HL-60 (cell line): ENCODE data around the gene IRF2.
A peak's percentile ranks its signal among the peaks of the same experiment; 100 is the strongest.
"Not testable (repeated sequence)": the region's sequence is repeated elsewhere in the genome, so short reads cannot be mapped to it uniquely, and the experiment has no call there.

Source experiments
- DNase-seq, 2 experiments: peaks; one replicate each; pipeline ENCODE4 v3.0.0-alpha.2; 2010 to 2020; ENCODE audit warnings: low read depth in 1 of 2, low spot score in 1 of 2
- H3K27ac ChIP-seq: fragments of 250-450 bp; sonication (Bioruptor Pico); replicated peaks from 2 replicates; pipeline ENCODE4 v1.5.1; 2020; ENCODE audit warnings: mild to moderate bottlenecking, moderate library complexity
- H3K27me3 ChIP-seq: fragments of 250-450 bp; sonication (Bioruptor Pico); 2 replicates; pipeline ENCODE4 v1.5.1; 2021; ENCODE audit warnings: mild to moderate bottlenecking, moderate library complexity; ENCODE audit not compliant: insufficient read depth, poor library complexity, severe bottlenecking
- H3K4me3 ChIP-seq: replicated peaks from 2 replicates; pipeline ENCODE4 v1.5.1; 2011; ENCODE audit warnings: mild to moderate bottlenecking, control low read depth, low read length; ENCODE audit not compliant: insufficient read depth
- GABPA ChIP-seq: IDR thresholded peaks from 2 replicates; pipeline ENCODE4 v1.6.1; 2012; ENCODE audit warnings: low read depth
- POLR2AphosphoS5 ChIP-seq: IDR thresholded peaks from 2 replicates; pipeline ENCODE4 v1.6.1; 2012; ENCODE audit warnings: low read depth
- SPI1 ChIP-seq: IDR thresholded peaks from 2 replicates; pipeline ENCODE4 v1.6.1; 2012; ENCODE audit warnings: low read depth, mild to moderate bottlenecking, borderline replicate concordance
- TF ChIP-seq, protein P1 (sequence below): IDR thresholded peaks from 2 replicates; pipeline ENCODE4 v1.6.1; 2012; ENCODE audit warnings: low read depth; ENCODE audit not compliant: insufficient replicate concordance
- TF ChIP-seq, protein P2 (sequence below): IDR thresholded peaks from one replicate; pipeline ENCODE4 v1.5.1; 2011; ENCODE audit warnings: low read length, control low read depth, inconsistent platforms; ENCODE audit not compliant: insufficient read depth

Gene IRF2

DNA sequence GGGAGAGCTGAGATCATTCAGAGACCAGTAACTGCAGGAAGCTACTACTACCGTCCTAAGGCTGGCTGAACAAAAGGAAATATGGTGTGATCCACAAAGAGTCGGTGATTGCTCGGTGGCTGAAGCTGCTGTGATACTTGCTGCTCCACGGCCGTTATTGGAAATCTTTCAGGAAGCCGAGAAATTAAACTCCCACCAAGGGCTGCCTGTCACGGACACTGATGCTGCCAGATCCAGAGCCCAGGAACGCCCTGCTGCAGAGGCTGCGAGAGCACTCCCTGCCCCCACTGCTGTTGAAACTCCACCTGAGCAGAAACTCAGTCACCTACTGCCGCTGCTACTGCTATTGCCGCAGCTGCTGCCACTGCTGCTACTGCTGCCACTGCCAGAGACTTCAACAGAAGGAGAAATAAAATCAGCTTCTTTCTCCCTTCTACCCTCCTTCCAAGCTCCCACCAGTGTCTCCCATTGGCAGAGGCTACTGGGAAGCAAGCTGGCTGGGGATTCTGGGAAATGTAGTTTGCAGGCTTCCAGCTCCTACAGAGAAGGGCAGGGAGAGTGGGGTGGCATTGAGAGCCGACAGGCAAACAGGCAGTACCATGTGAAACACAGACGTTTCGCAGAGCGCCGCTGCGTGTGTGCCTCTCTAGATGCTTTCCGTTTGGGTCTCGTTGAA, 130.7 kb downstream of the IRF2 start:
- Histone ChIP-seq H3K4me3 (peak overlapping the region; percentile 35), H3K27ac (peak overlapping the region; percentile 57), H3K27me3 (no peaks in the 10 kb centered on the region)
- peak in 1 of 2 experiments; percentile 82 for DNase-seq
- TF ChIP-seq, protein P1, sequence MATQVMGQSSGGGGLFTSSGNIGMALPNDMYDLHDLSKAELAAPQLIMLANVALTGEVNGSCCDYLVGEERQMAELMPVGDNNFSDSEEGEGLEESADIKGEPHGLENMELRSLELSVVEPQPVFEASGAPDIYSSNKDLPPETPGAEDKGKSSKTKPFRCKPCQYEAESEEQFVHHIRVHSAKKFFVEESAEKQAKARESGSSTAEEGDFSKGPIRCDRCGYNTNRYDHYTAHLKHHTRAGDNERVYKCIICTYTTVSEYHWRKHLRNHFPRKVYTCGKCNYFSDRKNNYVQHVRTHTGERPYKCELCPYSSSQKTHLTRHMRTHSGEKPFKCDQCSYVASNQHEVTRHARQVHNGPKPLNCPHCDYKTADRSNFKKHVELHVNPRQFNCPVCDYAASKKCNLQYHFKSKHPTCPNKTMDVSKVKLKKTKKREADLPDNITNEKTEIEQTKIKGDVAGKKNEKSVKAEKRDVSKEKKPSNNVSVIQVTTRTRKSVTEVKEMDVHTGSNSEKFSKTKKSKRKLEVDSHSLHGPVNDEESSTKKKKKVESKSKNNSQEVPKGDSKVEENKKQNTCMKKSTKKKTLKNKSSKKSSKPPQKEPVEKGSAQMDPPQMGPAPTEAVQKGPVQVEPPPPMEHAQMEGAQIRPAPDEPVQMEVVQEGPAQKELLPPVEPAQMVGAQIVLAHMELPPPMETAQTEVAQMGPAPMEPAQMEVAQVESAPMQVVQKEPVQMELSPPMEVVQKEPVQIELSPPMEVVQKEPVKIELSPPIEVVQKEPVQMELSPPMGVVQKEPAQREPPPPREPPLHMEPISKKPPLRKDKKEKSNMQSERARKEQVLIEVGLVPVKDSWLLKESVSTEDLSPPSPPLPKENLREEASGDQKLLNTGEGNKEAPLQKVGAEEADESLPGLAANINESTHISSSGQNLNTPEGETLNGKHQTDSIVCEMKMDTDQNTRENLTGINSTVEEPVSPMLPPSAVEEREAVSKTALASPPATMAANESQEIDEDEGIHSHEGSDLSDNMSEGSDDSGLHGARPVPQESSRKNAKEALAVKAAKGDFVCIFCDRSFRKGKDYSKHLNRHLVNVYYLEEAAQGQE, result no peak
- TF ChIP-seq POLR2AphosphoS5 (no peak), GABPA (no peak), SPI1 (no peak)
- TF ChIP-seq, protein P2, sequence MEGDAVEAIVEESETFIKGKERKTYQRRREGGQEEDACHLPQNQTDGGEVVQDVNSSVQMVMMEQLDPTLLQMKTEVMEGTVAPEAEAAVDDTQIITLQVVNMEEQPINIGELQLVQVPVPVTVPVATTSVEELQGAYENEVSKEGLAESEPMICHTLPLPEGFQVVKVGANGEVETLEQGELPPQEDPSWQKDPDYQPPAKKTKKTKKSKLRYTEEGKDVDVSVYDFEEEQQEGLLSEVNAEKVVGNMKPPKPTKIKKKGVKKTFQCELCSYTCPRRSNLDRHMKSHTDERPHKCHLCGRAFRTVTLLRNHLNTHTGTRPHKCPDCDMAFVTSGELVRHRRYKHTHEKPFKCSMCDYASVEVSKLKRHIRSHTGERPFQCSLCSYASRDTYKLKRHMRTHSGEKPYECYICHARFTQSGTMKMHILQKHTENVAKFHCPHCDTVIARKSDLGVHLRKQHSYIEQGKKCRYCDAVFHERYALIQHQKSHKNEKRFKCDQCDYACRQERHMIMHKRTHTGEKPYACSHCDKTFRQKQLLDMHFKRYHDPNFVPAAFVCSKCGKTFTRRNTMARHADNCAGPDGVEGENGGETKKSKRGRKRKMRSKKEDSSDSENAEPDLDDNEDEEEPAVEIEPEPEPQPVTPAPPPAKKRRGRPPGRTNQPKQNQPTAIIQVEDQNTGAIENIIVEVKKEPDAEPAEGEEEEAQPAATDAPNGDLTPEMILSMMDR, result no peak

DNA sequence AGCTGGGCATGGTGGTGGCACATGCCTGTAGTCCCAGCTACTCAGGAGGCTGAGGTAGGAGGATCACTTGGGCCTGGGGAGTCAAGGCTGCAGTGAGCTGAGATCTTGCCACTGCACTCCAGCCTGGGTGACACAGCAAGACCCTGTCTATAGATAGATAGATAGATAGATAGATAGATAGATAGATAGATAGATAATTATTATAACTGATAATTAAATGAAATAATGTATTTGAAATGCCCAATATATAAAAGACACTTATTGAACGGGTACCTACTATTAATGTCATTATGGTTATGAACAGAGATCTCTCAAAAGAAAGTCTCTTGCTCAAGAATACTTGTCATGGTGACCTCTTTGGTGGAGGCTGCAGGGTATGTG, 131.5 kb downstream of the IRF2 start:
- not testable (repeated sequence) for H3K27me3 ChIP-seq, DNase-seq, H3K4me3 ChIP-seq
- peak overlapping the region; percentile 57 for H3K27ac ChIP-seq

GRCh38 chr4:184342167-184342856, 132.0 kb downstream of the IRF2 start:
- Histone ChIP-seq H3K27ac (no peak overlapping the region), H3K4me3 (no peak overlapping the region), H3K27me3 (no peaks in the 10 kb centered on the region)
- no peak for DNase-seq
- TF ChIP-seq POLR2AphosphoS5 (no peak), SPI1 (no peak)

- not testable (repeated sequence) for H3K27ac ChIP-seq, DNase-seq, H3K4me3 ChIP-seq, H3K27me3 ChIP-seq
Observed at GRCh38 chr4:184339398-184340193, 134.8 kb downstream of the IRF2 start.

GRCh38 chr4:184337907-184338306, 136.4 kb downstream of the IRF2 start:
- no peak overlapping the region for H3K4me3 ChIP-seq
- no peak for DNase-seq
- no peaks in the 10 kb centered on the region for H3K27me3 ChIP-seq
- TF ChIP-seq, protein P2, result no peak
- TF ChIP-seq POLR2AphosphoS5 (no peak), SPI1 (no peak)
- TF ChIP-seq, protein P1, result no peak
- H3K27ac ChIP-seq, result no peak overlapping the region
